Astrocyte (in vitro differentiated cells and primary cell): ENCODE results near the gene ARRB1. TPM values are rescaled to one million over a fixed set of nuclear protein-coding genes. Genes with fewer than 3 reads are reported as not detected.

Experiments used
- DNase-seq: peaks from one replicate; pipeline ENCODE4 v3.0.0-alpha.2; 2010; ENCODE audit warnings: low read depth
- FAIRE-seq: peaks from 2 replicates; lab custom pipeline; 2011; peaks lifted over from hg19 to GRCh38; lab: Jason Lieb, UNC
- H2AFZ ChIP-seq: 2 replicates; pipeline ENCODE4 v1.6.0; 2012; ENCODE audit warnings: low read depth, low read length, inconsistent platforms
- H3K27ac ChIP-seq: 2 replicates; pipeline ENCODE4 v1.5.1; 2011; ENCODE audit warnings: low read depth, low read length, inconsistent platforms
- H3K27me3 ChIP-seq: 2 replicates; pipeline ENCODE4 v1.6.0; 2011; ENCODE audit warnings: low read length, inconsistent platforms; ENCODE audit not compliant: insufficient read depth
- H3K36me3 ChIP-seq: 2 replicates; pipeline ENCODE4 v1.5.1; 2011; ENCODE audit warnings: low read length, inconsistent platforms; ENCODE audit not compliant: insufficient read depth
- H3K4me1 ChIP-seq: 2 replicates; pipeline ENCODE4 v1.5.1; 2011; ENCODE audit warnings: low read length, inconsistent platforms; ENCODE audit not compliant: insufficient read depth
- H3K4me2 ChIP-seq: 2 replicates; pipeline ENCODE4 v1.6.0; 2012; ENCODE audit warnings: low read length, inconsistent platforms
- H3K4me3 ChIP-seq: 2 replicates; pipeline ENCODE4 v1.5.1; 2011; ENCODE audit warnings: low read depth, mild to moderate bottlenecking, low read length, inconsistent platforms; ENCODE audit not compliant: insufficient read depth
- H3K79me2 ChIP-seq: 2 replicates; pipeline ENCODE4 v1.6.0; 2012; ENCODE audit warnings: mild to moderate bottlenecking, low read length, inconsistent platforms; ENCODE audit not compliant: insufficient read depth
- H3K9ac ChIP-seq: 2 replicates; pipeline ENCODE4 v1.6.0; 2012; ENCODE audit warnings: mild to moderate bottlenecking, low read length, inconsistent platforms
- H3K9me3 ChIP-seq: 2 replicates; pipeline ENCODE4 v1.5.1; 2012; ENCODE audit warnings: low read depth, mild to moderate bottlenecking, low read length, inconsistent platforms; ENCODE audit not compliant: insufficient read depth
- H4K20me1 ChIP-seq: 2 replicates; pipeline ENCODE4 v1.6.0; 2012; ENCODE audit warnings: low read length, inconsistent platforms; ENCODE audit not compliant: insufficient read depth
- H3K27ac Mint-ChIP-seq: one replicate; pipeline ENCODE4 v1.8.0; 2021; ENCODE audit warnings: mild to moderate bottlenecking, mixed read lengths; ENCODE audit not compliant: unreplicated experiment
- H3K27me3 Mint-ChIP-seq: one replicate; pipeline ENCODE4 v1.8.0; 2021; ENCODE audit warnings: low read depth, mixed read lengths; ENCODE audit not compliant: unreplicated experiment
- H3K36me3 Mint-ChIP-seq: one replicate; pipeline ENCODE4 v1.8.0; 2021; ENCODE audit warnings: low read depth, mixed read lengths; ENCODE audit not compliant: unreplicated experiment
- H3K4me1 Mint-ChIP-seq: one replicate; pipeline ENCODE4 v1.8.0; 2021; ENCODE audit warnings: low read depth, mixed read lengths; ENCODE audit not compliant: unreplicated experiment
- H3K4me3 Mint-ChIP-seq: one replicate; pipeline ENCODE4 v1.8.0; 2021; ENCODE audit warnings: mild to moderate bottlenecking, moderate library complexity, mixed read lengths; ENCODE audit not compliant: unreplicated experiment
- H3K9me3 Mint-ChIP-seq: one replicate; pipeline ENCODE4 v1.8.0; 2021; ENCODE audit warnings: mild to moderate bottlenecking, mixed read lengths; ENCODE audit not compliant: unreplicated experiment
- CTCF ChIP-seq: IDR thresholded peaks from 2 replicates; pipeline ENCODE4 v1.5.1; 2011; ENCODE audit warnings: low read depth, mild to moderate bottlenecking, inconsistent platforms, low read length, moderate library complexity; ENCODE audit not compliant: insufficient read depth
- EZH2 ChIP-seq: IDR thresholded peaks from 2 replicates; pipeline ENCODE4 v1.6.1; 2012; ENCODE audit warnings: mild to moderate bottlenecking, low read length, inconsistent platforms; ENCODE audit not compliant: insufficient read depth
- microRNA-seq: library from miRNA; unstranded; fragments of <30 nt; microRNA quantifications from one replicate; pipeline ENCODE4 v1.2.0, GENCODE V29; 2020
- total RNA-seq: library from RNA; stranded (reverse); gene quantifications from 2 replicates; pipeline ENCODE4 v1.2.1, GENCODE V29; 2021

Gene ARRB1
- total RNA-seq, 1 donor from 2014 or later: 28.5 TPM

GRCh38 chr11:75214843-75215242 is 136.6 kb downstream of the ARRB1 start:
- TF ChIP-seq CTCF (no peak), EZH2 (no peak)
- Mint-ChIP-seq H3K27me3 (peaks cover 83% of the 10 kb centered on the region), H3K36me3 (peaks cover 2% of the 10 kb centered on the region), H3K4me3 (no peak overlapping the region), H3K9me3 (peaks cover 2% of the 10 kb centered on the region), H3K4me1 (no peaks in the 10 kb centered on the region), H3K27ac (no peak overlapping the region)
- no peak overlapping the region for H3K4me2 ChIP-seq
- H3K4me3 ChIP-seq: no peak overlapping the region
- no peak overlapping the region for H3K27ac ChIP-seq
- no peak overlapping the region for H3K9ac ChIP-seq
- H3K79me2 ChIP-seq: no peaks in the 10 kb centered on the region
- H3K27me3 ChIP-seq: peaks cover 9% of the 10 kb centered on the region
- no peaks in the 10 kb centered on the region for H3K36me3 ChIP-seq
- no peaks in the 10 kb centered on the region for H3K4me1 ChIP-seq
- FAIRE-seq (no peak), DNase-seq (no peak)
- no peaks in the 10 kb centered on the region for H3K9me3 ChIP-seq
- H2AFZ ChIP-seq: no peak overlapping the region
- no peaks in the 10 kb centered on the region for H4K20me1 ChIP-seq

GRCh38 chr11:75214411-75214821 is 137.0 kb downstream of the ARRB1 start:
- H4K20me1 ChIP-seq: no peaks in the 10 kb centered on the region
- peaks cover 11% of the 10 kb centered on the region for H3K27me3 ChIP-seq
- no peaks in the 10 kb centered on the region for H3K36me3 ChIP-seq
- H3K4me1 Mint-ChIP-seq: no peaks in the 10 kb centered on the region
- H3K79me2 ChIP-seq: no peaks in the 10 kb centered on the region
- no peak overlapping the region for H3K9ac ChIP-seq
- H3K4me1 ChIP-seq: no peaks in the 10 kb centered on the region
- H3K4me2 ChIP-seq: no peak overlapping the region
- no peak overlapping the region for H2AFZ ChIP-seq
- H3K36me3 Mint-ChIP-seq: peaks cover 2% of the 10 kb centered on the region
- no peak overlapping the region for H3K27ac Mint-ChIP-seq
- no peak overlapping the region for H3K27ac ChIP-seq
- no peak overlapping the region for H3K4me3 Mint-ChIP-seq
- TF ChIP-seq EZH2 (no peak), CTCF (peak; percentile 41)
- peaks cover 2% of the 10 kb centered on the region for H3K9me3 Mint-ChIP-seq
- peak; percentile 70 for FAIRE-seq
- no peaks in the 10 kb centered on the region for H3K9me3 ChIP-seq
- H3K27me3 Mint-ChIP-seq: peaks cover 80% of the 10 kb centered on the region
- peak; percentile 52 for DNase-seq
- no peak overlapping the region for H3K4me3 ChIP-seq

Small RNAs within 50 kb of the gene (microRNA-seq; reads per million reads assigned to microRNA genes)
- gene MIR326: 30.1 reads per million, percentile 51 among the genes with 10 or more reads in this experiment

Other genes starting within 250 kb of the ARRB1 start
- 2.6 and 5.0 TPM in 2 replicates for gene SLCO2B1, start 200.6 kb downstream of the ARRB1 start, total RNA-seq
- 0.20 and 0.41 TPM in 2 replicates for gene TPBGL, start 110.9 kb downstream of the ARRB1 start, total RNA-seq
- 1,706 and 1,898 TPM in 2 replicates for gene RPS3, start 47.9 kb upstream of the ARRB1 start, total RNA-seq
- 0.77 and 0.87 TPM in 2 replicates for gene KLHL35, start 81.5 kb upstream of the ARRB1 start, total RNA-seq
- gene GDPD5, start 174.3 kb upstream of the ARRB1 start, total RNA-seq: 6.7 and 9.4 TPM in 2 replicates
- 768 and 923 TPM in 2 replicates for gene SERPINH1, start 210.6 kb upstream of the ARRB1 start, total RNA-seq